Stimulated activated memory B cell treated with anti-CD40 and anti-IgM and Interleukin-4, amounts not matched to agents 10 μg/mL and 1 μg/mL and 100 μg/mL, for 72 hours (primary cell): ENCODE measurements around the gene DLX1.
A peak's percentile ranks its signal among the peaks of the same experiment; 100 is the strongest.

Experiments
- ATAC-seq: fragments of 150-1000 bp; cut with Tn5 transposase; 2 replicates; pipeline ENCODE4 v1.10.0; 2021
- H3K27ac Mint-ChIP-seq: one replicate; pipeline ENCODE4 v1.8.0; 2022; ENCODE audit warnings: mild to moderate bottlenecking, mixed read lengths
- H3K27me3 Mint-ChIP-seq: one replicate; pipeline ENCODE4 v1.8.0; 2022; ENCODE audit warnings: mixed read lengths
- H3K36me3 Mint-ChIP-seq: one replicate; pipeline ENCODE4 v1.8.0; 2022; ENCODE audit warnings: mixed read lengths
- H3K4me1 Mint-ChIP-seq: one replicate; pipeline ENCODE4 v1.8.0; 2022; ENCODE audit warnings: mixed read lengths
- H3K4me3 Mint-ChIP-seq: one replicate; pipeline ENCODE4 v1.8.0; 2022; ENCODE audit warnings: mild to moderate bottlenecking, moderate library complexity, mixed read lengths
- H3K9me3 Mint-ChIP-seq: one replicate; pipeline ENCODE4 v1.8.0; 2022; ENCODE audit warnings: mixed read lengths

DLX1 gene

GRCh38 chr2:172080641-172081220 is 4.6 kb upstream of the DLX1 start:
- Mint-ChIP-seq H3K27ac (no peak overlapping the region), H3K4me3 (no peak overlapping the region), H3K36me3 (no peaks in the 10 kb centered on the region), H3K9me3 (peaks cover under 1% of the 10 kb centered on the region), H3K4me1 (peaks cover 29% of the 10 kb centered on the region), H3K27me3 (peaks cover 78% of the 10 kb centered on the region)
- no peak for ATAC-seq

DNA sequence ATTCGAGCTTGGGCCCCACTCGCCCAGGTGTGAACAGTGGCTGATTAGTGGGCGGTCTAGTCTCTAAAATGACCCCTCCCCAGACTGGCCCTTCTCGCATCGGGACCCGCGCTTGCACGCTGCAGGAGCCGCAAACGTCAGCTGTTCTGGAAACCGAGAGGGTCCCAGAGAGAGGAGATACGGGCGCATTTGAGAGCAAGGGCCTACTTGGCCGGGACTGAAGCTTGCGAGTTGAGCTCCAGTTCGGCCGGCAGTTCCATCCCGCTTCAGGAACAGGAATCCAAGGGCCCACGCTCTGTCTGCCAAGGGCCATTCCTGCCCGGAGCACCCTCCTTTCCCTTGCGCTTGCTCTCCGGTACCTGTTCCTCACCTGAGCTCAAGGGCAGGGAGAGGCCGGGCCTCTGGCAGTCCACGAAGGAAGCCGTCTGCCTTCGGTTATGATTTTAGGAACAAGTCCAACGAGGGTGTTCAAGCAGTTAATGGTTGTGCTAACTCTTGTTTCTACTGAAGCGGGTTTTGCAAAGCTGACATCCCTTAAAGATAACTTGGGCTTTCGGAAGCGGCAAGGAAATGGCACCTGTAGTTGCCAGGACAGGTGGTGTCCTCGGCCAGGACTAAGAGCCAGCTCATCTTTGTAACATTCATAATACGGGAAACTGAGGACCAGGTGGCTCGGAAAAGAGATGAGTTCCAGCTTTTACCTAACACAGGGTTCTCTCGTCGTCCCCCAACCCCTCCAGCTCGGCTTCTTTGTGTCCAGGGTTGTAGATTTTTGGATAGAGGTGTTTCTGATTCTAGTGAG is 3.9 kb upstream of the DLX1 start:
- Mint-ChIP-seq H3K27me3 (peaks cover 85% of the 10 kb centered on the region), H3K9me3 (peaks cover 2% of the 10 kb centered on the region), H3K27ac (no peak overlapping the region)

DNA sequence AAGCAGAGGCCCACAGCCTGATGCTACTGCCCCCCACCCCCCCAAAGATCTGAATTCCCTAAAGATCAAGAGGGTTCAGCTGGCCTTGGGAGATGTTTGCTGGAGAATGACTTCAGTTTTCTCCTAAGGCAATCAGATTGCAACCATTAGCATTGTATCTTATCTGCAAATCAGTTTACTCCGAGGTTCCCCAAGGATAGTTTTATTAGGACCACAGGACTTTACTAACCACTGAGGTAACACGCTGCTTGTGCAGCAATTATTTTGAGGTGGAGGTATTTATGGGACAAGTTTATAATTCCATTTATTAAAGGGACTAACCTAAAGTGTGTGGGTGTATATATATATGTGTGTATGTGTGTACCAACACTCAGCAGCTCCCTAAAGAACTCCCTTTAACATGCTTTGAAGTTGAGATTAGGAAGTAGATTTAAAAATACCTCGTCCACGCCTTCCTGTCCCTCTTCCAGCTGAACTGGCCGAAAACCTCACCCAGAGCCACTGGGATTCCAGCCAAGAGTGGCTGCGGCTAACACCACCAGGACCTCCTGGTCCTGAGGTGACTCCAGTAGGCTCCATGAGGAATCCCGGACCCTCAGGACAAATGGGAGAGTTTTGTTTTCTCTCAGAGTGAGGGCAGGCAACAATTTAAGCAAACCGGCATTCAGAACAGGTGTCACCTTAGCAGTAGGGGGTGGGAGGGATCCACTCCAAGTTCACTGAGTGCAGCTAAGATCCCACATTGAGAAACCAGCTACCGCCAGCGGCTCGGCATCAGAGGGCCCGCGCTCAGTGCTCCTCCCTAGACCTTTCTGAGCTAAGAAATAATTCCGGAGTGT is 3.0 kb upstream of the DLX1 start:
- Mint-ChIP-seq H3K27ac (no peak overlapping the region), H3K9me3 (peaks cover 2% of the 10 kb centered on the region), H3K4me1 (peaks cover 37% of the 10 kb centered on the region), H3K4me3 (no peak overlapping the region), H3K36me3 (no peaks in the 10 kb centered on the region), H3K27me3 (peaks cover 94% of the 10 kb centered on the region)
- no peak for ATAC-seq

More for the DNA sequence above, 3.9 kb upstream of the DLX1 start:
- H3K4me3 Mint-ChIP-seq = no peak overlapping the region
- H3K36me3 Mint-ChIP-seq = no peaks in the 10 kb centered on the region
- H3K4me1 Mint-ChIP-seq = peaks cover 33% of the 10 kb centered on the region
- ATAC-seq = no peak

DNA sequence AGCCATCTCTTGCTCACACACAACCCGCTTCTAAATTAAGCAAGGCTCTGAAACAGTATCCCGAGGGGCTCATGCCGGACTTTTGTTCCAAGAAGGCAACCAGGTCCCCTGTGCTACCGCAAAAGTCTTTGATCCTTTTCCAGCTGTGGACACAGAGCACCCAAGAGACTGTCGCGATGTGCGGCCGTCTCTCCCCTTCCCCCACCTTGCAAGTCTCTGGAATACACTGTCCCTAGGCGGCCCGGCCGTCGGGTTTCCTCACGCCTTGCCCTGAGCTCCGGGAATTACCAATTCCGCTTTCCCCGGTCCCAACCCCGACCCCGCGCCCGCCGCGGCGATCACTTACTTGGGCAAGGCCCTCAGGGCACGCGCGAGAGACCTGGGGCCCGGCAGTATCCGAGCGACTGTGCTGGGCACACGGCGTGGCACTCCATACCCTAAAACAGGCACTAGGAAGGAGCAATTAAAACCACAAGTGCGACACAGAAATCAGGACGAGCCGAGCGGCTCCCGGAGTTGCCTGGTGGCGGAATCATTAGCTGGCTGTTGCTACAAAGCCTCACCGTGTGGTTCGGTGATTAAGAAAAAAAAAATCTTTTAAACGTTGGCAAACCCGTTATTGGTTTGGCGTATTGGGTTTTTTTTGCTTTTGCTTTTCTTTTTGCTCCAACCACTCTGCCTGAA is 2.2 kb upstream of the DLX1 start:
- peaks cover 100% of the 10 kb centered on the region for H3K27me3 Mint-ChIP-seq
- no peaks in the 10 kb centered on the region for H3K36me3 Mint-ChIP-seq
- H3K4me1 Mint-ChIP-seq = peaks cover 45% of the 10 kb centered on the region
- H3K27ac Mint-ChIP-seq = no peak overlapping the region
- ATAC-seq = no peak
- H3K9me3 Mint-ChIP-seq = peaks cover 2% of the 10 kb centered on the region
- H3K4me3 Mint-ChIP-seq = no peak overlapping the region

- H3K4me1 Mint-ChIP-seq = peaks cover 49% of the 10 kb centered on the region
- H3K27ac Mint-ChIP-seq = no peak overlapping the region
- no peak for ATAC-seq
- peaks cover 100% of the 10 kb centered on the region for H3K27me3 Mint-ChIP-seq
- peaks cover 2% of the 10 kb centered on the region for H3K9me3 Mint-ChIP-seq
- H3K36me3 Mint-ChIP-seq = no peaks in the 10 kb centered on the region
- H3K4me3 Mint-ChIP-seq = peak overlapping the region; percentile 57
Observed at GRCh38 chr2:172083628-172084394, 1.5 kb upstream of the DLX1 start.

GRCh38 chr2:172084395-172084644 is 987 bp upstream of the DLX1 start:
- ATAC-seq = no peak
- H3K27ac Mint-ChIP-seq = no peak overlapping the region

GRCh38 chr2:172084645-172085459 is 455 bp upstream of the DLX1 start:
- H3K27me3 Mint-ChIP-seq = peaks cover 97% of the 10 kb centered on the region
- no peak overlapping the region for H3K27ac Mint-ChIP-seq
- peaks cover 2% of the 10 kb centered on the region for H3K9me3 Mint-ChIP-seq
- peaks cover 49% of the 10 kb centered on the region for H3K4me1 Mint-ChIP-seq
- ATAC-seq = peak; percentile 34
- peak overlapping the region; percentile 57 for H3K4me3 Mint-ChIP-seq
- no peaks in the 10 kb centered on the region for H3K36me3 Mint-ChIP-seq

More at GRCh38 chr2:172084395-172084644, 987 bp upstream of the DLX1 start:
- Mint-ChIP-seq H3K4me1 (peaks cover 49% of the 10 kb centered on the region), H3K27me3 (peaks cover 97% of the 10 kb centered on the region), H3K36me3 (no peaks in the 10 kb centered on the region), H3K4me3 (peak overlapping the region; percentile 57), H3K9me3 (peaks cover 2% of the 10 kb centered on the region)

DNA sequence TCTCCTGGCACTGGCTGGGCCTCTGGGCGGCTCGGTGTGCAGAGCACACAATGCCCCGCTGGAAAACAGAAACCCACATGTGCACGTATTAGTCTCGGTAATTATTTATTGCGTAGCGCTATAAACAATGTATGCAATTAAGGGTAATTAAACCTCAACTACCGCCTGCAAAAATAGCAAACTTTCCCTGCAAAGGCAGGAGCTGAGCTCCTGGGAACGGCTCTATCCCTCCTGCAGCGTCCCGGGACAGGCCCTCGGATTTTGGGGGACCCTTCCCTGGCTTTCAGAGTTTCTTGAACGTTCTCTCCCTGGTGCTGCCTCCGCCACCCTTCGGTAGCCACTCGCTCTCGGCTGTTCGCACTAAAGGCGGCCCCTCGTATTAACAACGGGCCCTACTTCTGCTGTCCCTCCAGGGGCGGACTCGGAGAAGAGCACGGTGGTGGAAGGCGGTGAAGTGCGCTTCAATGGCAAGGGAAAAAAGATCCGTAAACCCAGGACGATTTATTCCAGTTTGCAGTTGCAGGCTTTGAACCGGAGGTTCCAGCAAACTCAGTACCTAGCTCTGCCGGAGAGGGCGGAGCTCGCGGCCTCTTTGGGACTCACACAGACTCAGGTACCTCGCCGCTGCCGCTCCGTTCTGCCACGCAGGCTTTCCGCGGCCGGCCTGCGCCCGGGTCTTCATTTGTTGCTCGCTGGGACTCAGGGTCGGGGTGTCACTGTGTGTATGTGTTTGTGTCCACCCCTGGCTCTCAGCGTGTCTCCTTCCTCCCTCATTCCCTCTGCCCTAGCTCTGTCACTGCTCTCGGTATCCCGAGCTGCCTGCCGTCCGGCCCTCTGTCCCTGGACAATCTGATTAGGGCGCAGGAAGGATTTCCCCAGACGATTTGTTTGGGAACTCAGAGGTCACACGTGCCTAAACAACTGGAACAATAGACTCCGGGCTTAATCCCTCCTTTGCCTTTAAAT is 1.2 kb downstream of the DLX1 start:
- Mint-ChIP-seq H3K4me3 (peak overlapping the region; percentile 38), H3K9me3 (peaks cover 2% of the 10 kb centered on the region), H3K4me1 (peaks cover 42% of the 10 kb centered on the region), H3K36me3 (no peaks in the 10 kb centered on the region), H3K27ac (no peak overlapping the region), H3K27me3 (peaks cover 93% of the 10 kb centered on the region)
- no peak for ATAC-seq

- H3K27ac Mint-ChIP-seq = no peak overlapping the region
- H3K4me1 Mint-ChIP-seq = peaks cover 42% of the 10 kb centered on the region
- no peaks in the 10 kb centered on the region for H3K36me3 Mint-ChIP-seq
- H3K4me3 Mint-ChIP-seq = peak overlapping the region; percentile 38
- ATAC-seq = no peak
- H3K9me3 Mint-ChIP-seq = peaks cover 2% of the 10 kb centered on the region
- H3K27me3 Mint-ChIP-seq = peaks cover 93% of the 10 kb centered on the region
Observed at GRCh38 chr2:172087207-172087779, 2.0 kb downstream of the DLX1 start.

DNA sequence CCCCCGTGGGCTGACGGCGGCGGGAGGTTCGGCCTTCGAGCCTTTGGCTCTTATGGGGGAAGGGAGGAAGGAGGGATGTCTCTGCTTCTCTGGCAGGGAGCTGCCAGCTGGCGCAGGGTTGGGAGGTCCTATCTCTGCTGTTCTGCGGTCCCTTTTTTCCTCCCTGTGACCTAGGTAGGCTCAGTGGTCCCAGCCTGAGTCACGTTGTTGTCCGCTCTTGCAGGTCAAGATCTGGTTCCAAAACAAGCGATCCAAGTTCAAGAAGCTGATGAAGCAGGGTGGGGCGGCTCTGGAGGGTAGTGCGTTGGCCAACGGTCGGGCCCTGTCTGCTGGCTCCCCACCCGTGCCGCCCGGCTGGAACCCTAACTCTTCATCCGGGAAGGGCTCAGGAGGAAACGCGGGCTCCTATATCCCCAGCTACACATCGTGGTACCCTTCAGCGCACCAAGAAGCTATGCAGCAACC is 2.5 kb downstream of the DLX1 start:
- Mint-ChIP-seq H3K4me3 (peak overlapping the region; percentile 14), H3K27ac (no peak overlapping the region), H3K27me3 (peaks cover 93% of the 10 kb centered on the region), H3K9me3 (peaks cover 2% of the 10 kb centered on the region), H3K36me3 (no peaks in the 10 kb centered on the region), H3K4me1 (peaks cover 42% of the 10 kb centered on the region)
- ATAC-seq = no peak

DNA sequence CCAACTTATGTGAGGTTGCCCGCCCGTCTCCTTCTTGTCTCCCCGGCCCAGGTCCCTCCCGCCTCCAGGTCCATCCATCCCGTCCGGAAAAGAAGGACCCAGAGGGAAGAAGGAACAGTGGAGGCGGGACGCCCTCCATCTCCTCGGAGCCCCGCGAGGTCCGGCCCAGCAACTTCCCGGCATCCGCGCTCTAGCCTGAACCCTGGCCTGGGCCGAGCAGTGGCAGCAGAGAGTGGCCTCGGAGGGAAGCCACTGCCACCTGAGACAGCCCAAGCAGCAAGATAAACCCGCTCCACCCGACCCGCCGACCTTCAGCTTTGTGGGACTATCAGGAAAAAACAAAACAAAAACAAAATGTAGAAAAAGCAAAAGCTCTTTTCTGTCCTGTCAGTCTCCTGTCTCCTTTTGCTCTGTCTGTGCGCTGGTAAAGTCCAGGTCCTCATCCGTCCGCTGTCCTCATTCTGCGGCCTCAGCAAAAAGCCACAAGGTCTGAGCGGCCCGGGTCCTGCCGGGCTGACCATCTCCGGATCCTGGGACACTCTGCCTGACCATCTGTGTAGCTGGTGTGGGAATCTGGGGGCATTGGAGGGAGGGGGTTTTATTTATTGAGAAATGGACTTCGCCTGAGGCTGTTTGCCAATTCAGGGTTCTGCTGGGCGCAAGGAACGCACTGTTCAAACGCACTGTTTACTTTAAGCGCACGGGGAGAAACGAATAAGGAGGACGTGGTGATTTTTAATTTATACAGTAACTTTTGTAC is 3.1 kb downstream of the DLX1 start:
- H3K27ac Mint-ChIP-seq = no peak overlapping the region
- no peaks in the 10 kb centered on the region for H3K36me3 Mint-ChIP-seq
- H3K4me3 Mint-ChIP-seq = peak overlapping the region; percentile 31
- peaks cover 42% of the 10 kb centered on the region for H3K4me1 Mint-ChIP-seq
- peaks cover 6% of the 10 kb centered on the region for H3K9me3 Mint-ChIP-seq
- ATAC-seq = no peak
- H3K27me3 Mint-ChIP-seq = peaks cover 93% of the 10 kb centered on the region

- H3K27ac Mint-ChIP-seq = no peak overlapping the region
- peaks cover 93% of the 10 kb centered on the region for H3K27me3 Mint-ChIP-seq
- H3K4me1 Mint-ChIP-seq = peaks cover 37% of the 10 kb centered on the region
Observed at GRCh38 chr2:172089005-172089504, 3.7 kb downstream of the DLX1 start.

More at GRCh38 chr2:172089005-172089504, 3.7 kb downstream of the DLX1 start:
- Mint-ChIP-seq H3K9me3 (peaks cover 6% of the 10 kb centered on the region), H3K36me3 (no peaks in the 10 kb centered on the region), H3K4me3 (no peak overlapping the region)
- ATAC-seq = no peak
